ENCODE results near the gene SF3B3.

- TF ChIP-seq CTCF (IDR thresholded peaks at IDR 0.05) (no peak), POLR2A (IDR thresholded peaks at IDR 0.05) (no peak), POLR2AphosphoS5 (IDR thresholded peaks at IDR 0.05) (no peak)
These were observed 41.0 kb upstream of the SF3B3 start for GRCh38 chr16:70482624-70483023.
